Fibroblast of villous mesenchyme (primary cell): ENCODE data around the gene XRCC6. TPM values are rescaled to one million over a fixed set of nuclear protein-coding genes. Genes with fewer than 3 reads are reported as not detected.
"Not testable (repeated sequence)": the region's sequence is repeated elsewhere in the genome, so short reads cannot be mapped to it uniquely, and the experiment has no call there.

ENCODE experiments used
- DNase-seq: peaks from one replicate; pipeline ENCODE4 v3.0.0-alpha.2; 2010; ENCODE audit warnings: low read depth
- H3K4me3 ChIP-seq: 2 replicates; pipeline ENCODE4 v1.5.1; 2011; ENCODE audit warnings: low read depth, mild to moderate bottlenecking, low read length
- total RNA-seq: library from RNA; depleted of rRNA; stranded (reverse); fragments of >200 nt; gene quantifications from 2 replicates; pipeline ENCODE4 v1.2.3, GENCODE V29; 2012
- TF ChIP-seq, protein P1 (sequence below): IDR thresholded peaks from 2 replicates; pipeline ENCODE4 v1.5.1; 2012; ENCODE audit warnings: low read depth, mild to moderate bottlenecking, low read length; ENCODE audit not compliant: insufficient read depth

XRCC6 gene
- total RNA-seq, 1 donor, result 350 TPM

DNA sequence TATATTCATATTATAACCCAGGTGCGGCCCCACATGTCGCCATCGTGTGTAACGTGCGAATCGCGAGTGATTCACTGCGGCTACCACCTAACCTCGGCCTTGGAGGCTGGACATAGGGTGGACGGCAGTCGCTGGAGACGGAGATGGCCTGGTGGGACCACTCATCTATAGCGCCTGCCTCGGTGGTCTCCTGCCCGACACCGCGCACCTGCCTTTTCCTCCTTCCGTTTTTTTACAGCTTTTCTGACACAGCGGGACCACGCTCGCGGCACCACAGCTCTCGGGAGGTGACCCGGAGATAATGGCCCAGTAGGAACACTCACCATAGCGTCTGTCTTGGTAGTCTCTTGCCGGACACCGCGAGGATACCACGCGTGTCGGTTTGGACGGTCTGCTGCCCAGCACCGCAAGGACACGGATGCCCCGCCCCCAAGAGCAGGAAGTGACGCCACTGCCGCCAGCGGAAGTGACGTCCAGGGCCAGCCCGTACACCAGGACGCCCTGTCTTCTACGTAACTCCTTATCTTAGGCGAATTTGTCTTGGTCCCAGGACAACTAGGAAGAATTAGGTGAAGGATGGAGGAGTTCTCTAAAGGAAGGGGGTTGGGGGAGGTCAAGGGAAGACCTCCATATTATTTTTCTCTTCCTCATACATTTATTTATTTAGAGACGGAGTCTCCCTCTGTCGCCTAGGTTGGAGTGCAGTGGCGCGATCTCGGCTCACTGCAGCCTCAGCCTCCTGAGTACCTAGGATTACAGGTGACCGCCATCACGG, 61.1 kb downstream of the XRCC6 start:
- peak; percentile 93 for DNase-seq
- H3K4me3 ChIP-seq, result peak overlapping the region; percentile 67
- TF ChIP-seq, protein P1, sequence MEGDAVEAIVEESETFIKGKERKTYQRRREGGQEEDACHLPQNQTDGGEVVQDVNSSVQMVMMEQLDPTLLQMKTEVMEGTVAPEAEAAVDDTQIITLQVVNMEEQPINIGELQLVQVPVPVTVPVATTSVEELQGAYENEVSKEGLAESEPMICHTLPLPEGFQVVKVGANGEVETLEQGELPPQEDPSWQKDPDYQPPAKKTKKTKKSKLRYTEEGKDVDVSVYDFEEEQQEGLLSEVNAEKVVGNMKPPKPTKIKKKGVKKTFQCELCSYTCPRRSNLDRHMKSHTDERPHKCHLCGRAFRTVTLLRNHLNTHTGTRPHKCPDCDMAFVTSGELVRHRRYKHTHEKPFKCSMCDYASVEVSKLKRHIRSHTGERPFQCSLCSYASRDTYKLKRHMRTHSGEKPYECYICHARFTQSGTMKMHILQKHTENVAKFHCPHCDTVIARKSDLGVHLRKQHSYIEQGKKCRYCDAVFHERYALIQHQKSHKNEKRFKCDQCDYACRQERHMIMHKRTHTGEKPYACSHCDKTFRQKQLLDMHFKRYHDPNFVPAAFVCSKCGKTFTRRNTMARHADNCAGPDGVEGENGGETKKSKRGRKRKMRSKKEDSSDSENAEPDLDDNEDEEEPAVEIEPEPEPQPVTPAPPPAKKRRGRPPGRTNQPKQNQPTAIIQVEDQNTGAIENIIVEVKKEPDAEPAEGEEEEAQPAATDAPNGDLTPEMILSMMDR, result no peak

DNA sequence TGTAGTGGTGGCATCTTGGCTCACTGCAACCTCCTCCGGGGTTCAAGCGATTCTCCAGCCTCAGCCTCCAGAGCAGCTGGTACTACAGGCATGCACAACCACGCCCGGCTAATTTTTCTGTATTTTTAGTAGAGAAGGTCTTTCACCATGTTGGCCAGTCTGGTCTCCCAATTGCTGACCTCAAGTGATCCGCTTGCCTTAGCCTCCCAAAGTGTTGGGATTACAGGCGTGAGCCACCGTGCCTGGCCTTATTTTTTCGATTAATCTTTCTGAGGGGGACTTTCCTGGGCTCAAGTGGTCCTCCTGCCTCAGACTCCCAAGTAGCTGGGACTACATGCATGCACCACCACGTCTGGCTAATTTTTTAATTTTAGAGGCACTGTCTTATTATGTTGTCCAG, 62.0 kb downstream of the XRCC6 start:
- TF ChIP-seq, protein P1, result no peak
- DNase-seq, result no peak
- H3K4me3 ChIP-seq, result peak overlapping the region; percentile 67

DNA sequence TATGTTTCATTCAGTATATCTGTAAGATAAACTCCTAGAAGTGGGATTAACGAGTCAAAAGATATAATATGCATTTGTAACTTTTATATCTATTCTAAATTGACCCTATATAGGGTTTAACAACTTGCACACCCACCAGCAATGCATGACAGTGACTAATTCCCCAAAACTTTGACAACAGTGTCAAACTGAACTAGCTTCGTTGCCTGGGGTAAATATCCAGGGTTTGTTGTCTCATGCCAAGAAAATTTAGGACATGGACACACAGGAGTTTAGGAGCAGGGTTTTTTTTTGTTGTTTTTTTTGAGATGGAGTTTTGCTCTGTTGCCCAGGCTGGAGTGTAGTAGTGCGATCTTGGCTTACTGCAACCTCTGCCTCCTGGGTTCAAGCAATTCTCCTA, 62.5 kb downstream of the XRCC6 start:
- H3K4me3 ChIP-seq, result no peak overlapping the region
- TF ChIP-seq, protein P1, result no peak
- DNase-seq, result no peak

DNA sequence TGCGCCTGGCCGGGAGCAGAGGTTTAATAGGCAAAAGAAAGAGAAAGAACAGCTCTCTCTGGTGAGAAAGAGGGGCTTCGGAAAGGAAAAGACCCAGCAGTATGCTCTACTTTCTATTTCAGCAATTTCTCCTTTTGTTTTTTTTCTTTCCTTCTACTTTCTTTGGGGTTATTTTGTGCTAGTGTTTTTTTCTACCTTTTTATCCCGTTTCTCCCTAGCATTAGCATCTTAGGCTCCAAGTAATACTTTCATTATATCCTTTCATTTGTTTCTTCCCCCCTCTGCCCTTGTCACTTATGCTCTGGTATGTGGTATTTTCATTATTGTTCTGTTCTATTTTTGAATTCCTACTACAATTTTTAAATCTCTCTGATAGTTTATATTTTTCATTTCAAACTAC, 63.1 kb downstream of the XRCC6 start:
- no peak for DNase-seq
- no peak overlapping the region for H3K4me3 ChIP-seq
- TF ChIP-seq, protein P1, result no peak

DNA sequence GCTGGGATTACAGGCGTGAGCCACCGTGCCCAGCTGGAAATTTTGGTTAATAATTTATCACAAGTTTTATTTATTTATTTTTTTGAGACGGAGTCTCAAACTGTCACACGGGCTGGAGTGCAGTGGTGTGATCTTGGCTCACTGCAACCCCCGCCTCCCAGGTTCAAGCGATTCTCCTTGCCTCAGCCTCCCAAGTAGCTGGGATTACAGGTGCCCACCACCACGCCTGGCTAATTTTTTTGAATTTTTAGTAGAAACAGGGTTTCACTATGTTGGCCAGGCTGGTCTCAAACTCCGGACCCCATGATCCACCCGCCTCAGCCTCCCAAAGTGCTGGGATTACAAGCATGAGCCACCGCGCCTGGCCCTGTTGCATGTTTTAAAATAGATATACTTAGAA, 65.8 kb downstream of the XRCC6 start:
- H3K4me3 ChIP-seq, result not testable (repeated sequence)

DNA sequence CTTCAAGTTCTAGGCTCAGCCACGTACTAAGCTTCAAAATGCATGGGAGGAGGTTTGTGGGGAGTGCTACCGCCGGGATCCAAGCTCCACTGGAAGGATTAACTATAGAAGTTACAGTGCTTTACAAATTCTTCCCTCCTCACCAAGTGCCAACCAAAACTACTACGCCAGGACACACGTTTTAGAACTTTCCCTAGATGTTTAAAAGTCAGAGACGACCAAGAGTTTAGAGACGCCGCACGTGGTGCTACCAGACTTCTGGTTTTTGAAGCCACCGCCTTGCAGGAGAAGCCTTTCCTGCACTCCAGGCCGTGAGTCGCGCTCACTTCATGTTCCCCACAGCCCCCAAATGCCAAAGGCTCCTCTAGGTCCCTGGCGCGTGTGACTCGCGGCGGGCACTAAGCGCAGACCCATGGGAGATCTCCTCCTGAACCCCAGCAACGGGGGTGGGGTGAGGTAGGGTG, 66.8 kb downstream of the XRCC6 start:
- H3K4me3 ChIP-seq, result peak overlapping the region; percentile 73
- peak; percentile 41 for DNase-seq
- TF ChIP-seq, protein P1, result no peak

More for the DNA sequence above, 65.8 kb downstream of the XRCC6 start:
- not testable (repeated sequence) for DNase-seq

DNA sequence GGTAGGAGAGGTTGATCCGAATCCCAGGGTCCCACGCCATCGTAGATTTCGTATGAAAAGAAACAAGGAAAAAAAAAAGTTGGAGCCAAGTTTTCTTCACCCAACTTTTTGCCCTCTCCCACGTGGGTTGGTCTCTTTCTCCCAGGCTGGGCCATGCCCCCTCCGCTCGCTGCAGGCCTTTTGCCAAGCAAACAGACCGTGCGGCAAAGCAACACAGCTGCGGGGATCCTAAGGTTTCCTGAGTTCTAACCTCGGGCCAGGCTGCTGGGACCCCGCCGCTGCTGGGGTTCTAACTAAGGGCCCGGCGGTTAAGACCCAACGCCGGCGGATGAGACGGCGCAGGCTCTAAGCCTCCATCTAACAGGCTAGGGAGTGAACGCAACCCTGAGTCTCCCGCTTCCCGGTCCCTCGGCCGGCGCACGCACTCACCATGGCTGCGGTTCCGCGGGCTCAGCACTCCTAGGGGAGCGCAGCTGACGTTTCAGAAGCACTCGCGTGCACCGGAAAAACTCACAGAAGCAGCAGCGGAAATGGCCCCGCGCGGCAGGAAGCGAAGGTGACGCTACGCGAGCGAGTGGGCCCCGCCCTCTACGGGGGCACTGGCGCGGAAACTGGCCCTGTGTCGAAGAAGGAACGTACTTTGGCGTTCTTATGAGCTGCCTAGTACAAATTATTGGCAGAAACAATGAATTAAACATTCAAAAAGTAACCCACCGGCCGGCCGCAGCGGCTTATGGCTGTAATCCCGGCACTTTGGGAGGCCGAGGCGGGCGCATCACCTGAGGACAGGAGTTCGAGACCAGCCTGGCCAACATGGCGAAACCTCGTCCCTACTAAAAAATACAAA, 67.5 kb downstream of the XRCC6 start, which contains the start of gene SNU13:
TSS of gene SNU13 (minus strand) at position 503 of the 847 bp plus-strand sequence. CDS start at position 432, 71 bp downstream.
- peak; percentile 95 for DNase-seq
- TF ChIP-seq, protein P1, result no peak

More for the DNA sequence above, 67.5 kb downstream of the XRCC6 start, which contains the start of gene SNU13:
- peak within 1 kb of the TSS; percentile 73 for H3K4me3 ChIP-seq
